ENCODE results near the gene ANK3.

GRCh38 chr10:60238759-60239100, 150.9 kb downstream of the ANK3 start:
- TF ChIP-seq EZH2 (IDR thresholded peaks at IDR 0.05; ENCODE audit: low read depth) (no peak), CTCF (conservative IDR thresholded peaks at IDR 0.05) (no peak)
